Endothelial cell of umbilical vein (primary cell): ENCODE data around the gene PTS.

Experiments
- EZH2 ChIP-seq: IDR thresholded peaks from 2 replicates; pipeline ENCODE4 v1.6.1; 2012; ENCODE audit warnings: borderline replicate concordance, low read depth, mild to moderate bottlenecking, moderate library complexity, low read length, inconsistent platforms; ENCODE audit not compliant: severe bottlenecking
- JUN ChIP-seq: IDR thresholded peaks from 2 replicates; pipeline ENCODE4 v1.6.1; 2011; ENCODE audit warnings: borderline replicate concordance, low read depth; ENCODE audit not compliant: insufficient read length, insufficient read depth
- MYC ChIP-seq: IDR thresholded peaks from one replicate; pipeline ENCODE4 v1.6.1; 2011; ENCODE audit warnings: mild to moderate bottlenecking, low read depth, low read length
- POLR2A ChIP-seq: IDR thresholded peaks from 2 replicates; pipeline ENCODE4 v1.6.1; 2012; ENCODE audit warnings: low read depth, mild to moderate bottlenecking, control low read depth, low read length
- POLR2AphosphoS5 ChIP-seq: IDR thresholded peaks from 2 replicates; pipeline ENCODE4 v1.6.1; 2012; ENCODE audit warnings: low read depth, mild to moderate bottlenecking, control low read depth, low read length, moderate library complexity; ENCODE audit not compliant: insufficient read depth
- TF ChIP-seq, protein P1 (sequence below), 2 donors: IDR thresholded peaks; 1 replicate in 1 of 2; 2 replicates in 1 of 2; pipeline ENCODE4 v1.5.1; 2011; ENCODE audit warnings: low read length in 2 of 2, mild to moderate bottlenecking in 2 of 2, moderate library complexity in 2 of 2, control low read depth in 1 of 2, inconsistent platforms in 1 of 2, low read depth in 1 of 2; ENCODE audit not compliant: insufficient read depth in 1 of 2; ENCODE audit errors: extremely low read depth in 1 of 2
- TF ChIP-seq, protein P2 (sequence below): IDR thresholded peaks from 2 replicates; pipeline ENCODE4 v1.6.1; 2011; ENCODE audit not compliant: insufficient read depth, insufficient read length

DNA sequence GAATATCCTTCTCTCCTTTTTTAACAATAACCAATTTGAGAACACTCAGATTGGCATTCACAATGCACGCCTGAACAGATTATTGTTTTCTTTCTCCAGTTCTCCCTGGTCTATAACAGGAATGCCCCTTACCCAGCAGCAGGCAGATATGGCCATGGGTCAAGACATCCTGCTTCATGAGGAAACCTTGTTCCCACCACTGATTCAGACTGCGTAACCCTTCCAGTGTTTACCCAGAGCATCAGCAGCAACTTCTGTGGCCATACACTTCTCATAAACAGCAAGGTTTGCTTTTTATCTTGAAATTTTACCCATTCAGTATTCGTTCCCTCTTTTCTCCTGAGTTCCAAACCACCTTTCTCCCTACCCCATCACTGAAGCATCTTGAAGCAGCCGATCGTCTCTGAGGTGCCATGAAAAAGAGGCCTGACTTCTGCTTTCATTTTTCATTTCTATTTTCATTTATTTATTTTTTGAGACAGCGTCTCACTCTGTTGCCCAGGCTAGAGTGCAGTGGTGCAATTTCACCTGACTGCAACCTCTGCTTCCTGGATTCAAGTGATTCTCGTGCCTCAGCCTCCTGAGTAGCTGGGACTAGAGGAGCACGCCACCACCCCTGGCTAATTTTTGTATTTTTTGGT lies 9.6 kb downstream of the PTS start:
- TF ChIP-seq, protein P1, sequence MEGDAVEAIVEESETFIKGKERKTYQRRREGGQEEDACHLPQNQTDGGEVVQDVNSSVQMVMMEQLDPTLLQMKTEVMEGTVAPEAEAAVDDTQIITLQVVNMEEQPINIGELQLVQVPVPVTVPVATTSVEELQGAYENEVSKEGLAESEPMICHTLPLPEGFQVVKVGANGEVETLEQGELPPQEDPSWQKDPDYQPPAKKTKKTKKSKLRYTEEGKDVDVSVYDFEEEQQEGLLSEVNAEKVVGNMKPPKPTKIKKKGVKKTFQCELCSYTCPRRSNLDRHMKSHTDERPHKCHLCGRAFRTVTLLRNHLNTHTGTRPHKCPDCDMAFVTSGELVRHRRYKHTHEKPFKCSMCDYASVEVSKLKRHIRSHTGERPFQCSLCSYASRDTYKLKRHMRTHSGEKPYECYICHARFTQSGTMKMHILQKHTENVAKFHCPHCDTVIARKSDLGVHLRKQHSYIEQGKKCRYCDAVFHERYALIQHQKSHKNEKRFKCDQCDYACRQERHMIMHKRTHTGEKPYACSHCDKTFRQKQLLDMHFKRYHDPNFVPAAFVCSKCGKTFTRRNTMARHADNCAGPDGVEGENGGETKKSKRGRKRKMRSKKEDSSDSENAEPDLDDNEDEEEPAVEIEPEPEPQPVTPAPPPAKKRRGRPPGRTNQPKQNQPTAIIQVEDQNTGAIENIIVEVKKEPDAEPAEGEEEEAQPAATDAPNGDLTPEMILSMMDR (IDR thresholded peaks at IDR 0.05; ENCODE audit: extremely low read depth in 1 of 2, insufficient read depth in 1 of 2, low read depth in 1 of 2, low read length in 2 of 2), result no peak
- TF ChIP-seq POLR2AphosphoS5 (no peak), EZH2 (no peak), MYC (no peak), POLR2A (no peak), JUN (no peak)
- TF ChIP-seq, protein P2, sequence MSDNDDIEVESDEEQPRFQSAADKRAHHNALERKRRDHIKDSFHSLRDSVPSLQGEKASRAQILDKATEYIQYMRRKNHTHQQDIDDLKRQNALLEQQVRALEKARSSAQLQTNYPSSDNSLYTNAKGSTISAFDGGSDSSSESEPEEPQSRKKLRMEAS, result no peak
